Left hindlimb (tissue), 1 donor: Measurements from ENCODE around the gene GCNT2.
"Not testable (repeated sequence)": the region's sequence is repeated elsewhere in the genome, so short reads cannot be mapped to it uniquely, and the experiment has no call there.

ENCODE experiments used
- DNase-seq: peaks from one replicate; pipeline ENCODE4 v3.0.0-alpha.2; 2018

Gene GCNT2

DNA sequence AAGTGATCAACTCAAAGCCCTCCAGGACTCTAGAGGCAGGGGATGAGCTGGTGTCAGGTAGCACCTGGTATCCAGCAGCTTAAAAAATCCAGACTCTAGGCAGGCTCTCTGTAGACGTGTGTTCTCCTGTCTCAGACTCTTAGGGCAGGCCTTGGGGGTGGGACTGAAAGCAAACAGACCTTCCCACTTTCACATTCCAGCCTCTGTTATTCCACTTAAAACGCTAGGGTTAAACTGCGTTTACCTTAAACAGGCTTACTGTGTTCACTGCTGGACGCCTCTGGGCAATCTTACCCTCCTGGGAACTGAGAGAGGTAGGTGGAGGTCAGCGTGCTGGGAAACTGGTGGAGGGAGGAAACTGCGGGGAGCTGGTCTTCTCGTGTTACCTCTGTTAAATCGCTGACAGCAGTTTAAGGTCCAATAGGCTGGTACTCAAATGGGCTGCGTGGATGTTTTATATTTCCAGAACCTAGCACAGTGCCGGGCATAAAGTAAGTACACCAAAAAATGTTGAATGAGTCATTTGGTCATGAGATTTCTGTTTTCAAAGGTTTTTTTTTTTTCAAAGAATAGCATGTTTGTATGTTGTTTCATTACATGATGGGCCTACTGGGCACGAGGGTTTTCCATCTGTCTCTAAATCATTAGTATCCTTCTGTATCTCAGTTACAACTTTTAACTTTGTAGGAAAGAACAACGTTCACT lies at the start of gene GCNT2:
TSS of gene GCNT2 (plus strand) at position 248 of the 705 bp plus-strand sequence. CDS start 7,561 bp downstream, outside the sequence.
- no peak for DNase-seq

DNA sequence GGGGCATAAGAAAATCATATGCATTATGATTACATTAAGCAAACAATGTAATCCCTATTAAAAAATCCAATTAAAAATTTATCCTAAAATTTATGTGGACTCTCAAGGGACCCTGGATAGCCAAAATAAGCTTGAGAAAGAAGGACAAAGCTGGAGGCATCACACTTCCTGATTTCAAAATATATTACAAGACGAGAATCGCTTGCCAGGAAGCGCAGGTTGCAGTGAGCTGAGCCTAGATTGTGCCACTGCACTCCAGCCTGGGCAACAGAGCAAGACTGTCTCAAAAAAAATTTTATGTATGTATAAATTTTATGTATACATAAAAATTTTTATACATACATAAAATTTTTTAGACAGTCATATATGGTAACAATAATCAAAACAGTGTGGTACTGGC lies 48.5 kb upstream of the GCNT2 start:
- DNase-seq = no peak

DNA sequence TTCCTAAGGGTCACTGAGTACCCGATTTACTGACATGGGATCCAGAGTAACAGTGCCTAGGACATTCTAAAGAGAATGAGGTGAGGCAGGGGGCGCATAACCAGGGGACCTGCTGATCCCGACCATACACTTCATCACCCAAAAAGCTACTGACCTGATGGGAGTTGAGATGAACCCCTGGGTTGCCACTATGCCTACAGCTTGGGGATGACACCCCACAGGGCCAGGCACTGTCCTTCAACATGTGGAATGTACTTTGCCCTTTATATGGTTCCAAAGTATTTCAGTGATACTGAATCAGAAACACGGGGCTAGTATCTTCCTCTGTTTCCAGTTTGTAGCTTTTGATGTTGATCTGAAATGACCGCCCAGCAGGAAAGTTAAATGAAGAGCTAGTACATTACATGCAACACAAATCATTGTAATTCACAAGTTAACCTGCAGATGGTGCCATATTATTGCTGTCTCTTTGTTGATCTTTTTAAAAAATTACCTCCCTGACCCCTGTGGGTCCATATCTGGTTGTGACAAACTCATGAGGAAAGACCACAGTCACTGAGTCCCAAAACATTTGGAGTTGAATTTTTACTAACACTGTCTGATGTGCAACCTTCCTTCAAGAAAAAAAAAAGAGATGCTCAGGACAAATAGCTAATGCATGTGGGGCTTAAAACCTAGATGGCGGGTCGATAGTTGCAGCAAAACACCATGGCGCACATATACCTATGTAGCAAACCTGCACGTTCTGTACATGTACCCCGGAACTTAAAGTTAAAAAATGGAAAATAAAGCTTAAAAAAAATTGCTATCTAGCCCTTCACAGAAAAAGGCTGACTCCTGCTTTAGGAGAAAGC lies 42.7 kb upstream of the GCNT2 start:
- no peak for DNase-seq

DNA sequence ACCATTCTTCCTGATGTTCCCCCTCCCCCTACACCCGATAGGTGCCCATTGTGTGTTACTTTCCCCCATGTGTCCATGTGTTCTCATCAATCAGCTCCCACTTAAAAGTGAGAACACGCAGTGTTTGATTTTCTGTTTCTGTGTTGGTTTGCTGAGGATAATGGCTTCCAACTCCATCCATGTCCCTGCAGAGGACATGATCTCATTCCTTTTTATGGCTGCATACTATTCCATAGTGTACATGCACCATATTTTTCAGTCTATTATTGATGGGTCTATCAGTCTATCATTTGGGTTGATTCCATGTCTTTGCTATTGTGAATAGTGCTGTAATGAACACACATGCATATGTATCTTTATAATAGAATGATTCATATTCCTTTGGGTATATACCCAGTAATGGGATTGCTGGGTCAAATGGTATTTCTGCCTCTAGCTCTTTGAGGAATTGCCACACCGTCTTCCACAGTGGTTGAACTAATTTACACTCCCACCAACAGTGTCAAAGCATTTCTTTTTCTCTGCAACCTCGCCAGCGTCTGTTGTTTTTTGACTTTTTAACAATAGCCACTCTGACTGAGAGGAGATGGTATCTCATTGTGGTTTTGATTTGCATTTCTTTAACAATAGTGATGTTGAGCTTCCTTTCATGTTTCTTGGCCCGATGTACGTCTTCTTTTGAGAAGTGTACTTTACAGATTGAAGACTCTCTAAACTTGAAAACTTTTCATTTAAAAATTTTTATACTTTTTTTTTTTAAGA lies 41.0 kb upstream of the GCNT2 start:
- no peak for DNase-seq

DNA sequence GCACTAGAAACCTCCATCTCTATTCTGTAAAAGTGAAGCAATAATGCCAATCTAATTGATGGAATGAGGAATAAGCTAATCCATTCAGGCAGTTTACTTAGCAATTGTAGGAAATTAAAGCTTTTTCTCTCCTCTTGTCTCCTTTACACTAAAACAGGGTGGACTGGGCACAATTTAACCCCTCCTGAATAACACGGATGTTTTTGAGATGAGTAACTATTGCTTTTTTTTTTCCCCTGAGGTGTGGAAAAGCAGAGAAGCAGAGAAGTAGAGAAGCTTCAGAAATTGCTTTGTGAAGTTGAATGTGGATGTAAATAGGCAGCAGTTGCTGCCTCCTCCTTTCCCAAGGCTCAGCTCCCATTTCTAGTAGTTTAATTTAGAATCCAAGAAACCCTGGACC lies 40.0 kb upstream of the GCNT2 start:
- no peak for DNase-seq

DNA sequence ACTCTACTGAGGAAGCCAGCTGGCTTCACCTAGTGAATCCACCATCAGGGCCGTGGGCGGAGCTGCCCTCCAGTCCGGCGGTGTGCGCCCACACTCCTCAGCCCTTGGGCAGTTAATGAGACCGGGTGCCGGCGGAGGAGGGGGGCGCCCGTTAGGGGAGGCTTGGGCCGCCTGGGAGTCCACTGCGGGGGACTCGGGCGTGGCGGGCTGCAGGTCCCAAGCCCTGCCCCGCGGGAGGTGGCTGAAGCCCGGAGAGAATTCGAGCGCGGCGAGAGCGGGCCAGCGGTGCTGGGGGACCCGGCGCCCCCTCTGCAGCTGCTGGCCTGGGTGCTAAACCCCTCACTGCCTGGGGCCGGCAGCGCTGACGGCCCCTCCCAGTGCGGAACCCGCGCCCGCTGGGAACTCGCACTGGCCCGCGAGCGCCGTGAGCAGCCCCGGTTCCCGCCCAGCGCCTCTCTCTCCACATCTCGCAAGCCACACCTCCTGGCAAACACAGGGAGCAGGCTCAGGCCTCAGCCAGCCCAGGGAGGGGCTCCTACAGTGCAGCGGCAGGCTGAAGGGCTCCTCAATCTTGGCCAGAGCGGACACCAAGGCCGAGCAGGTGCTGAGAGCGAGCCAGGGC lies 38.4 kb upstream of the GCNT2 start:
- no peak for DNase-seq

DNA sequence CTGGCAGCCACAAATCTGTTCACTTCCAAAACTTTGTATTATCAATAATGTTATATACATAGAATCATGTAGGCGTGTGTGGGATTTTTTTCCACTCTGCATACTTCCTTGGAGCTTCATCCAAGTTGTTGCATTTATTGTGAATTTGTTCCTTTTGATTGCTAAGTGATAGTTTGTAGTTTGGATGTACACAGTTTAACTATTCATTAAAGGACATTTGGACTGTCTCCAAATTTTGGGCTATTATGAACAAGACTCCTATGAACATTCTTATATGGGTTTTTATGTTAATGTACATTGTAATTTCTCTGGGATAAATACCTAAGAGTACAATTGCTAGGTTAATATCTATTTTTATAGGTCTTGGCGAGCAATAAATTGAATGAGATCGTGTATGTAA lies 36.2 kb upstream of the GCNT2 start:
- DNase-seq = no peak

DNA sequence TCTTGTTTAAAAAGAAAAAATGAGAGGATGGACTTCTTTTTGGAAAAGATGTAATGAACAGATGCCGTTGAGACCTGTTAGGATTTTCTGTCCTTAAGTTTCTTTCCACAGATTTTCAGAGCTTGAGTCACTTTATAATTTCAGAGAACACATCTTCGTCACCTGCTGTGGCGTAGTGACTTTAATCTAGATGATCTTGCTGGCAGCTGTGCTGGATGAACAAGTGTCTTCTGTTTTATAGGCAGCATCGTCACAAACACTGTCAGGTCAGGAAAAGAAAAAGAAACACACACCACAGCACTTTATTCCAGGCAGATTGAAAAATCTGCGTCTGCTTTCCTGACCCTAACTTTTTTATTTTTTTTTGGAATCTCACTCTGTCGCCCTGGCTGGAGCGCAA lies 35.7 kb upstream of the GCNT2 start:
- DNase-seq = no peak

DNA sequence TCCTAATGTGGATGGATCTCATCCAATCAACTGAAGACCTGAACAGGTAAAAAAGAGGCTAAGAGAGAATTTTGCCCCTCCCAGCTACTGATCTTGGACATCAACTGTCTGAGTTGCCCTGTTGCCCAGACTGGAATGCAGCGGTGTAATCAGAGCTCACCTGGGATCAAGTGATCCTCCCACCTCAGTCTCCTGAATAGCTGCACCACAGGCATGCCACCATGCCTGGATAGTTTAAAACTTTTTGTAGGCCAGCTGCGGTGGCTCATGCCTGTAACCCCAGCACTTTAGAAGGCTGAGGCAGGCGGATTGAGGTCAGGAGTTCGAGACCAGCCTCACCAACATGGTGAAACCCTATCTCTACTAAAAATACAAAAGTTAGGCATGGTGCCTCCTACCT lies 34.9 kb upstream of the GCNT2 start:
- DNase-seq = no peak

DNA sequence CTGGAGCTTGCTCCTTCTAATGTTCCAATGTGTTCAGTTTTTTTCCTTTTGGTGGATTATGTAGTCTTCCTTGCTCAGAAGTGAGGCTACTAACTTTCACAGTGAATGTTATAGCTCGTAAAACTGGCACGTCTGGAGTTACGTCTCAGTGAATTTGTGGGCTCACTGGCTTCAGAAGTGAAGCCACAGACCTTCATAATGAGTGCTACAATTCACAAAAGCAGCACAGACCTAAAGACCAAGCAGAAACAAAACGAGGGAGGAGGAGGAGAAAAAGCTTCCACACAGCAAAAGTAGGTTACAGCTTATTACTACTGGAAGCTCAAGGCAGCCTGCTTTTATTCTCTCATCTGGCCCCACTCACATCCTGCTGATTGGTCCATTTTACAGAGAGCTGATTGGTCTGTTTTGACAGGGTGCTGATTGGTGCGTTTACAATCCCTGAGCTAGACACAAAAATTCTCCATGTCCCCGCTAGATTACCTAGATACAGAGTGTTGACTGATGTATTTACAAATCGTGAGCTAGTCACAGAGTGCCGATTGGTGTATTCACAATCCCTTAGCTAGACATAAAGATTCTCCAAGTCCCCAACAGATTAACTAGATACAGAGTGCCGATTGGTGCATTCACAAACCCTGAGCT lies 34.1 kb upstream of the GCNT2 start:
- DNase-seq = not testable (repeated sequence)

DNA sequence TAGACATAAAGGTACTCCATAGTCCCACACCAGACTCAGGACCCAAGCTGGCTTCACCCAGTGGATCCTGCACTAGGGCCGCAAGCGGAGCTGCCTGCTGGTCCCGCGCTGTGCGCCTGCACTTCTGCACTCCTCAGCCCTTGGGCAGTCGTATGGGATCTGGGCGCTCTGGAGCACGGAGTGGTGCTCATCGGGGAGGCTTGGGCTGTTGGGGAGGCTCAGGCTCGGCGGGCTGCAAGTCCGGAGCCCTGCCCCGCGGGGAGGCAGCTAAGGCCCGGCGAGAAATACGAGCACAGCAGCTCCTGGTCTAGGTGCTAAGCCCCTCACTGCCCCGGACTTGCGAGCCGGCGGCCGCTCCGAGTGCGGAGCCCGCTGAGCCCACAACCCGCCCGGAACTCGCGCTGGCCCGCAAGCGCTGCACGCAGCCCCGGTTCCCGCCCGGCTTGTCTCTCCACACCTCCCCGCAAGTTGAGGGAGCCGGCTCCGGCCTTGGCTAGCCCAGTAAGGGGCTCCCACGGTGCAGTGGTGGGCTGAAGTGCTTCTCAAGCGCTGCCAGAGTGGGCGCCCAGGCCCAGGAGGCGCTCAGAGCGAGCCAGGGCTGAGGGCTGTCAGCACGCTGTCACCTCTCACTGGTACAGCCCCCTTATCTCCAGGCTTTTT lies 33.4 kb upstream of the GCNT2 start:
- DNase-seq = no peak

DNA sequence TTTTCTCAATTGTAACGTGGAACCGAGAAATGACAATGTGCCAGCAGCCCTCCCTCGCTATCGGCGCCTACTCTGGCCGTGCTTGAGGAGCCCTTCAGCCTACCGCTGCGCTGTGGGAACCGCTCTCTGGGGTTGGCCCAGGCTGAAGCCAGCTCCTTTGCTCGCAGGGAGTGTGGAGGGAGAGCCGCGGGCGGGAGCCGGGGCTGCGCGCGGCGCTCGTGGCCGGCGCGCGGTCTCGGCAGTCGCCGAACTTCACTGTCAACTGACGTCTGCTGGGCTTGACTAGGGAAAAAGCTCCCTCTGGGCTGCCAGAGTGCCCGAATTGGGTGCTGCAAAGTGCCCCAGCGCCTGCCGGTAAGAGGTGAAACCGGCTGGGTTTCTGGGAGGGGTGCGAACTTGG lies 29.7 kb upstream of the GCNT2 start:
- no peak for DNase-seq

DNA sequence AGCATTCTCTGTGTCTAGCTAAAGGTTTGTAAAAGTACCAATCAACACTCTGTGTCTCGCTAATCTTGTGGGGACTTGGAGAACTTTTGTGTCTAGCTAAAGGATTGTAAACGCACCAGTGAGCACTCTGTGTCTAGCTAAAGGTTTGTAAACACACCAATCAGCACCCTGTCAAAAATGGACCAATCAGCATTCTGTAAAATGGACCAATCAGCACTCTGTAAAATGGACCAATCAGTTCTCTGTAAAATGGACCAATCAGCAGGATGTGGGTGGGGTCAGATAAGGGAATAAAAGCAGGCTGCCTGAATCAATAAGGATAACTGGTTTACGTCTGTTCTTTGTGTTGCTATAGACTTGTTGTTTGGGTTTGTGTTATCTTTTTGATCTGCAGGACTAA lies 29.2 kb upstream of the GCNT2 start:
- DNase-seq = not testable (repeated sequence)

DNA sequence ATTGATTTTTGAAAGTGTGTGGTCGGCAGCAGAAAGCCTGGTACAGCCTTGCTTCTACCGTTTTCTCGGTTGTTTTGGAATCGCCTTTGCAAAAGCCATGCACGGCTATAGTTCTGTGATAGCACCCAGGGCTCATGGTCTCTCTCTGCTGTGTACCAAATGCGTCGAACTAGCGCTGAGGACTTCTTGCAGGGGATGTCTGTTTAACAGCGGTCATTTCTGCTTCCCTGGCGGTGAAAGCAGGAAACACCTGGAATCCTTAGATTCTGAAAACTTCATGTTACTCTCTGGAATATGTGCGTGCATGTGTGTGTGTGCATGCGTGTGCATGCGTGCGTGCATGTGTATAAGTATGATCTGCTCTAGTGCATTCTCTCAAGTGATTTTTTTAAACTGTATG lies 26.1 kb upstream of the GCNT2 start:
- no peak for DNase-seq

DNA sequence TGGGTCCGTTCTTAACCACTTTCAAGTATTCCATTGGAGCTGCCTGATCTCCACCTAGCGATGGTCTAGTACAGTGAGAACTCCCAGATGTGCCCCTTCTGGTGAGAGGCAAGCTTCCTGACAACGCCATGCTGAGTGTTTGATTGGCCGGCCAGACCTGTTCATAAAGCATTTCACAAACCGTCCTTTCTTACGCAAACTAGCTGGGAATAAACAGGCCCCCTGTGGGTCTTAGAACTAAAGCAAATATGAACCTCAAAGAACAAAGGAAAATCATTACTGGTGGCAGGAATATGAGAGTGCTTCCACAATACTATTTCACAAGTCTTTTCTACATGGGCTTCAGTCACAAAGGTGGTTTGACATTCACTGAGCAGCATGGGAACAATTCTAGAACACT lies 15.6 kb upstream of the GCNT2 start:
- DNase-seq = no peak

DNA sequence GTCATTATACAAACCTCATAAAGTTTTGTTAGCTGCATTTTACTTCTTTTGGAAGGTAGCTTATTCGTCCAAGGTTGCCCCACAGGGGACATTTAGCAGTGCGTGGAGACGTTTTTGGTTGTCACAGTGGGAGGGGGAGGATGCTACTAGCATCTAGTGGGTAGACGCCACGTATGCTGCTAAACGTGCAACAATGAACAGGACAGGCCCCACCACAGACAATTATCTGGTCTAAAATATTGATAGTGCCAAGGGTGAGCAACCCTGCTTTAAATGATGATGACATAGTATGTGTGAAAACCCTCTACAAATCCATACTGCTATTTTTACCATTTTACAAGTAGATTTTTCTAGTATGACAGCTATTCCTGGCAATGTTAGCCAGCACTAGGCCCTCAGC lies 13.9 kb upstream of the GCNT2 start:
- DNase-seq = no peak

DNA sequence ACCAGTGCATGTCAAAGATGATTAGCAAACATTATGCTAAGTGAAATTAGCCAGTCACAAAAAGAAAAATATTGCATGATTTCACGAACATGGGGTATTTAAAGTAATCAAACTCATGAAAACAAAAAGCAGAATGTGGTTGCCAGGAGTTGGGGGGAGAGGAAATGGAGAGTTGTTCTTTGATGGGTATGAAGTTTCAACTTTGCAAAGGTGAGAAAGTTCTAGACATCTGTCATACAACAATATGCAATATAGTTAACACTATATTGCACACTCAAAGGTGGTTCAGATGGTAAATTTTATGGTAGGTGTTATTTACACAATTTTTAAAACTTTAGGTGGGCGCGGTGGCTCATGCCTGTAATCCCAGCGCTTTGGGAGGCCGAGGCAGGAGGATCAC lies 13.4 kb upstream of the GCNT2 start:
- no peak for DNase-seq

DNA sequence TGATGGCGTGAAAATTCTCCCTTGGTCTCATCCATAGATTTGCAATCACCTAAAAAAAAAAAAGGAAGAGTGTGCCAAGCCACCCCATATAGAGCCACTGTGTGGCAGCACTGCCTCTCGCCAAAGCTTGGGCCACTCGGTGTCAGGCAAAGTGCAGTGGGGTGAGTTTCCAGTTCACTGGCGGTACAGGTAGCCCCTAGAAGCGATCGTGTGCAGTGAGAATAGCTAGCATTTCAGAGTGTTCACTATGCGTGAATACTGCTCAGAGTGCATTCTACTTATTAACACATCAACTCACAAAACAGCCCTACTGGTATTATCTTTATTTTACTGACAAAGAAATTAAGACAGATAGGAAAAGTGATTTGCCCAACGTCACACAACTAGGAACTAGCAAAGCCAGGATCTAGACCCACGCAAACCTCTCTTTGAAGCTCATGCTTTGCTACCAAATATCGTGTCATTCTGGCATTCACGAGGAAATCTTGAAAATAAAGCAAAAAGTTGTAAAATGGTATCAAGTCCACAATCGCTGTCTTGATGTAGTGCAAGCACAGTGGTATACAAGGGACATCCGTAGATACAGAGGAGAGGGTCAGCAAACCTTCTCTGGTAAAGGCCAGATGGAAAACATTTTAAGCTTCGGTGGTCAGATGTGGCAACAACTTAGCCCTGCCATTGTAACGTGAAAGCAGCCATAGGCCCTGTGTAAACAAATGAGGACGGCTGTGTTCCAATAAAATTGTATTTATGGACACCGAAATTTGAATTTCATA lies 10.4 kb upstream of the GCNT2 start:
- peak; percentile 37 for DNase-seq

DNA sequence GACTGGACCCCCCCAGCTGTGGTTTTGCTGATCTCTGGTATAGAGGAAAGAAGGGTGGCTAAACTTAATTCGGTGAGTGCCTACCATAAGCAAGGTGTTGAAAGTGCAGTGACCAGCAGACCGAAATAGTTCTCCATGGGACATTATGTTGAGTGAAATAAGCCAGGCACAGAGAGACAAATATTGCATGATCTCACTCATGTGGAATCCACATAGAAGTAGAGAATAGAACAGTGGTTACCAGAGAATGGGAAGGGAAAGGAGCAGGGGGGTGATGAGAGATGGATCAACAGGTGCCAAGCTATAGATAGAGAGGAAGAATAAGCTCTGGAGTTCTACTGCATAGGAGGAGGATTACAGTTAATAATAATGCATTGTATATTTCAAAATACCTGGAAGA lies 9.7 kb upstream of the GCNT2 start:
- DNase-seq = no peak

DNA sequence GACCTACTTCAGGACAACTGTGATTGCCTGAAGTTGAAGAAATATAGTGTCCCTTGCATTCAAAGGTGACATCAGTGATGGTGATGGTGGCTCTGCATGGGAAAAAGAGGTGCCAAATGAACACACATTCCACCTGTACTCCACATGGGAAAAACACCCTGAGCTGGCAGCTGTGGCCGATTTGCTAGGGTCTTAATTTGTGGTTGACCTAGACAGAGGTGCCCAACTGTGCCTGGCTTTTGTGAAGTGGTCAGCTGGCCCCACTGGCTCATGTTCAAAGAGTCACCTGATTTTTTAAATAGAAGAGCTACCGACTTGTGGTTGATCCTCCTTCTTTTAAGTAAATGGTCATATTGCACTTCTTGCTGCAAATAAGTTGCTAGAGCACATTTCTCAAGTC lies 7.6 kb upstream of the GCNT2 start:
- DNase-seq = no peak

DNA sequence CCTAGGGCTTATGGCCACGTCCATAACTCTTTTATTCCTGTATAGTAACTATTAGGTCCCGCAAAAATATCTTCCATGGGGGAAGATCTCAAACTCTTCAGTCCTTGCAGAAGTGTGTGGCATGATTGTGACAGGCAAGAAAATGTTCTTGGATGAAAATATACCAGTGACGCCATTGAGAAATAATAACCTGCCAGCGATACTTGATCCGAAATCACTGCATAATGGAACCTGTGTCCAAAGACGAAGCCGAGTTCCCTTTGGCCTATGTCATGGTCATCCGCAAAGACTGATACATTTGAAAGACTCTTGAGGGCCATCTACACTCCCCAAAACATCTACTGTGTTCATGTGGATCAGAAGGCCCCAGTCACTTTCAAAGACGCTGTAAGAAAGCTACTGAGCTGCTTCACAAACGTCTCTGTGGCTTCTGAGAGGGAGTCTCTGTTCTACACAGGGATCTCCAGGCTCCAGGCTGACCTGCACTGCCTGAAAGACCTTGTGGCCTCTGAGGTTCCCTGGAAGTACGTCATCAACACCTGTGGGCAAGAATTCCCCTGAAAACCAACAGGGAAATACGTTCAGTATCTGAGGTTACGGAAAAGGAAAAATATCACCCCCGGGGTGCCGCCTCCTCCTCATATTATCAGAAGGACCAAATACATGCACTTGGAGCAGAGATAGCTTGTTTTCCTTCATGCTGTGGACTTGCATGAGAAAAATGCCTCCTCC lies 6.9 kb upstream of the GCNT2 start:
- no peak for DNase-seq
